HuH-7 (cell line): ENCODE data around the gene PRF1.

Source experiments
- DNase-seq: peaks from one replicate; pipeline ENCODE4 v3.0.0; 2011; ENCODE audit warnings: low spot score

PRF1 gene

GRCh38 chr10:70576803-70577517 lies 25.6 kb downstream of the PRF1 start:
- no peak for DNase-seq

GRCh38 chr10:70575874-70576802 lies 26.4 kb downstream of the PRF1 start:
- DNase-seq = no peak

- DNase-seq = no peak
These were observed 27.1 kb downstream of the PRF1 start for GRCh38 chr10:70575486-70575873.

GRCh38 chr10:70573599-70574506 lies 28.7 kb downstream of the PRF1 start:
- no peak for DNase-seq

GRCh38 chr10:70571636-70572439 lies 30.7 kb downstream of the PRF1 start:
- no peak for DNase-seq

GRCh38 chr10:70571236-70571635 lies 31.3 kb downstream of the PRF1 start:
- DNase-seq = no peak

- DNase-seq = no peak
These were observed 33.6 kb downstream of the PRF1 start for GRCh38 chr10:70568781-70569495.

- DNase-seq = no peak
These were observed 34.4 kb downstream of the PRF1 start for GRCh38 chr10:70568113-70568512.

- no peak for DNase-seq
These were observed 34.9 kb downstream of the PRF1 start for GRCh38 chr10:70567603-70568002.

- no peak for DNase-seq
These were observed 35.8 kb downstream of the PRF1 start for GRCh38 chr10:70566515-70567290.

GRCh38 chr10:70565556-70566514 lies 36.7 kb downstream of the PRF1 start:
- no peak for DNase-seq

GRCh38 chr10:70564901-70565351 lies 37.6 kb downstream of the PRF1 start:
- DNase-seq = no peak

- DNase-seq = no peak
These were observed 38.3 kb downstream of the PRF1 start for GRCh38 chr10:70564113-70564725.

- no peak for DNase-seq
These were observed 39.3 kb downstream of the PRF1 start for GRCh38 chr10:70563230-70563629.

GRCh38 chr10:70562036-70562755 lies 40.3 kb downstream of the PRF1 start:
- DNase-seq = no peak

GRCh38 chr10:70561558-70561957 lies 41.0 kb downstream of the PRF1 start:
- no peak for DNase-seq

- DNase-seq = no peak
These were observed 41.5 kb downstream of the PRF1 start for GRCh38 chr10:70561070-70561469.
